ENCODE measurements around the gene PGLYRP2. TPM values are rescaled to one million over a fixed set of nuclear protein-coding genes. Genes with fewer than 3 reads are reported as not detected.
"Not testable (repeated sequence)": the region's sequence is repeated elsewhere in the genome, so short reads cannot be mapped to it uniquely, and the experiment has no call there.

PGLYRP2 gene
- total and polyA plus RNA-seq, 2 experiments from 2014 or later = not detected

GRCh38 chr19:15476325-15476724 is 3.0 kb downstream of the PGLYRP2 start:
- TF ChIP-seq CTCF (IDR thresholded peaks at IDR 0.05; ENCODE audit: low read depth, low read length) = no peak
- Histone ChIP-seq H3K27ac (no peak overlapping the region), H3K36me3 (no peaks in the 10 kb centered on the region), H3K27me3 (no peaks in the 10 kb centered on the region), H3K4me1 (ENCODE audit: low read depth) (no peaks in the 10 kb centered on the region), H3K9me3 (ENCODE audit: low read depth) (no peaks in the 10 kb centered on the region), H3K4me3 (no peak overlapping the region)
- DNase-seq (ENCODE audit: low read depth in 1 of 2, low spot score in 1 of 2) = no peak

GRCh38 chr19:15475611-15476010 is 3.7 kb downstream of the PGLYRP2 start:
- Histone ChIP-seq H3K36me3 (no peaks in the 10 kb centered on the region), H3K4me3 (no peak overlapping the region), H3K4me1 (ENCODE audit: low read depth) (no peaks in the 10 kb centered on the region), H3K27ac (no peak overlapping the region), H3K9me3 (ENCODE audit: low read depth) (no peaks in the 10 kb centered on the region), H3K27me3 (peaks cover 2% of the 10 kb centered on the region)
- no peak for TF ChIP-seq CTCF (IDR thresholded peaks at IDR 0.05; ENCODE audit: low read depth, low read length)
- no peak for DNase-seq (ENCODE audit: low read depth in 1 of 2, low spot score in 1 of 2)

DNA sequence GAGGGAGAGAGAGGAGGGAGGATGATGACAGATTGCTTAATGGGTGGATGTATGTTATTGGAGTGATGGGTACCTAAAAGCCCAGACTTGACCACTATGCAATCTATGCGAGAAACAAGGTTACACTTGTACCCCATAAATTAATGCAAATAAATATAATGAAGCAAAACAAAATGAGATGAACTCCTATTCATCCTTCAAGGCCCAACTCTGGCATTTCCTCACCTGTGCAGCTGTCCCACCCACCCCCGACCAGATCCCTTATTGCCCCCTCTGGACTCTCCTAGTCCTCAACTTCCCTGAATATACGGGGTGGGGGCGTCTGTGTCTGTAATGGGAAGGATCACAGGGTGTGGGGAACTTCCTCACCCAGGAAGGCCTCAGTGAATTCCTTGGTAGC is 4.1 kb downstream of the PGLYRP2 start:
- Histone ChIP-seq H3K36me3 (no peaks in the 10 kb centered on the region), H3K27me3 (peaks cover 7% of the 10 kb centered on the region), H3K4me1 (ENCODE audit: low read depth) (no peaks in the 10 kb centered on the region), H3K4me3 (no peak overlapping the region), H3K27ac (no peak overlapping the region), H3K9me3 (ENCODE audit: low read depth) (no peaks in the 10 kb centered on the region)
- TF ChIP-seq CTCF (IDR thresholded peaks at IDR 0.05; ENCODE audit: low read depth, low read length) = no peak
- no peak for DNase-seq (ENCODE audit: low read depth in 1 of 2, low spot score in 1 of 2)

DNA sequence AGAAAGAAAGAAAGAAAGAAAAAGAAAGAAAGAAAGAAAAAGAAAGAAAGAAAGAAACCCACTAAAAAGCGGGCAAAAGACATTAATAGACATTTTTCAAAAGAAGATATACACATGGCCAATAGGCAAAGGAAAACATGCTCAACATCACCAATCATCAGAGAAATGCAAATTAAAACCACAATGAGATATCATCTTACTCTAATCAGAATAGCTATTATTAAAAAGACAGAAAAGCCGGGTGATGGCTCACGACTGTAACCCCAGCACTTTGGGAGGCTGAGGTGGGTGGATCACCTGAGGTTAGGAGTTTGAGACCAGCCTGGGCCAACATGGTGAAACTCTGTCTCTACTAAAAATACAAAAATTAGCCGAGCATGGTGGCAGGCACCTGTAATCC is 5.5 kb downstream of the PGLYRP2 start:
- peaks cover 20% of the 10 kb centered on the region for H3K27me3 ChIP-seq
- H3K9me3 ChIP-seq (ENCODE audit: low read depth); H3K4me3 ChIP-seq; H3K27ac ChIP-seq; DNase-seq (ENCODE audit: low read depth in 1 of 2, low spot score in 1 of 2); H3K4me1 ChIP-seq (ENCODE audit: low read depth); H3K36me3 ChIP-seq: not testable (repeated sequence)

DNA sequence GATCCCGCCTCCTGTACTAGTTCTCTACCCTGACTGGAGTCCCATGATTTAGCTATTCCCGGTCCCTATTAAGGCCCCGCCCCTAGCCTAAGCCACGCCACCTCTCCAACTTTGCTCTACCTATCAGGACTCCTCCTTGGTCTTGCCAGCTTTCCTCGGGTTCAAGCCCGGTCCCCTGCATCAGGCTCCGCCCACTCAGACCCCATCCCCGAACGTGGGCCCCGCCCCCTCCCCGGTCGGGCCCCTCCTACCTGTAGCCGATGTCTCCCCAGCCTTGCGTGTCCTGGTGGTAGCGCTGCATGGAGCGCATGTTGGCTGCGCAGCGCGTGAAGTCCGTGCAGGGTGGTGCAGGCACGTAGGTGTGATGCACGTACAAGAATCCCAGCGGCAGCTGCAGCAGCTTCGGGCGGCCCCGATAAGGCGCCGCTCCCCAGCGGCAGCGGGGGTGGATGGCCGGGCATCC is 7.6 kb downstream of the PGLYRP2 start:
- no peak overlapping the region for H3K4me3 ChIP-seq
- no peak for TF ChIP-seq CTCF (IDR thresholded peaks at IDR 0.05; ENCODE audit: low read depth, low read length)
- no peaks in the 10 kb centered on the region for H3K36me3 ChIP-seq
- H3K4me1 ChIP-seq (ENCODE audit: low read depth) = no peaks in the 10 kb centered on the region
- no peak for DNase-seq (ENCODE audit: low read depth in 1 of 2, low spot score in 1 of 2)
- H3K9me3 ChIP-seq (ENCODE audit: low read depth) = no peaks in the 10 kb centered on the region
- peaks cover 37% of the 10 kb centered on the region for H3K27me3 ChIP-seq
- H3K27ac ChIP-seq = no peak overlapping the region

- TF ChIP-seq CTCF (IDR thresholded peaks at IDR 0.05; ENCODE audit: low read depth, low read length) = no peak
- DNase-seq (ENCODE audit: low read depth in 1 of 2, low spot score in 1 of 2) = peak in 1 of 2 donors; percentile 49
- peaks cover 37% of the 10 kb centered on the region for H3K27me3 ChIP-seq
- H3K4me1 ChIP-seq (ENCODE audit: low read depth) = no peaks in the 10 kb centered on the region
- H3K9me3 ChIP-seq (ENCODE audit: low read depth) = no peaks in the 10 kb centered on the region
- no peak overlapping the region for H3K4me3 ChIP-seq
- H3K36me3 ChIP-seq = no peaks in the 10 kb centered on the region
- no peak overlapping the region for H3K27ac ChIP-seq
Observed at GRCh38 chr19:15469513-15470297, 9.6 kb downstream of the PGLYRP2 start.

Data from cardiac muscle cell (in vitro differentiated cells and primary cell).